GM12878 (cell line): ENCODE measurements around the gene GH1. TPM values are rescaled to one million over a fixed set of nuclear protein-coding genes. Genes with fewer than 3 reads are reported as not detected.

Source experiments
- ATF7 ChIP-seq: fragments of 450-650 bp; IDR thresholded peaks from 2 replicates; pipeline ENCODE4 v1.6.1; 2016; ENCODE audit warnings: low read depth, mild to moderate bottlenecking
- BACH1 ChIP-seq: fragments of 450-650 bp; IDR thresholded peaks from 2 replicates; pipeline ENCODE4 v1.6.1; 2017; ENCODE audit warnings: mild to moderate bottlenecking, borderline replicate concordance
- BCL3 ChIP-seq: IDR thresholded peaks from 2 replicates; pipeline ENCODE4 v1.6.1; 2011; ENCODE audit warnings: borderline replicate concordance, low read depth, mild to moderate bottlenecking, moderate library complexity, low read length; ENCODE audit not compliant: insufficient read depth, poor library complexity, severe bottlenecking
- BHLHE40 ChIP-seq, 2 experiments: fragments of 450-650 bp in 1 of 2; IDR thresholded peaks; 2 replicates each; pipeline ENCODE4 v1.6.1; 2011 to 2017; ENCODE audit warnings: low read depth in 2 of 2, borderline replicate concordance in 1 of 2, improper control_type of control experiment in 1 of 2, low read length in 1 of 2, mild to moderate bottlenecking in 1 of 2
- CHD2 ChIP-seq: IDR thresholded peaks from 2 replicates; pipeline ENCODE4 v1.6.1; 2011; ENCODE audit warnings: low read depth, low read length, improper control_type of control experiment, borderline replicate concordance
- EED ChIP-seq: sonication (generic); IDR thresholded peaks from 2 replicates; pipeline ENCODE4 v1.6.1; 2016; ENCODE audit warnings: antibody characterized with exemption, low read depth
- GATAD2B ChIP-seq: fragments of 450-650 bp; conservative IDR thresholded peaks from 2 replicates; pipeline ENCODE4 v1.6.1; 2017; ENCODE audit warnings: low read depth, mild to moderate bottlenecking, moderate library complexity
- HDGF ChIP-seq: fragments of 450-650 bp; IDR thresholded peaks from 2 replicates; pipeline ENCODE4 v1.6.1; 2016; ENCODE audit warnings: antibody characterized with exemption
- IKZF1 ChIP-seq: fragments of 450-650 bp; conservative IDR thresholded peaks from 2 replicates; pipeline ENCODE4 v1.6.1; 2017; ENCODE audit warnings: antibody characterized with exemption, mild to moderate bottlenecking
- MEF2A ChIP-seq: IDR thresholded peaks from 2 replicates; pipeline ENCODE4 v1.6.1; 2011; ENCODE audit warnings: low read depth, mild to moderate bottlenecking, low read length, moderate library complexity; ENCODE audit not compliant: insufficient read depth
- MEF2B ChIP-seq: fragments of 450-650 bp; IDR thresholded peaks from 2 replicates; pipeline ENCODE4 v1.6.1; 2018; ENCODE audit warnings: mild to moderate bottlenecking, moderate library complexity; ENCODE audit not compliant: partially characterized antibody, poor library complexity, severe bottlenecking
- MLLT1 ChIP-seq: fragments of 450-650 bp; IDR thresholded peaks from 2 replicates; pipeline ENCODE4 v1.6.1; 2016; ENCODE audit warnings: mild to moderate bottlenecking
- MTA2 ChIP-seq: fragments of 450-650 bp; IDR thresholded peaks from 2 replicates; pipeline ENCODE4 v1.6.1; 2016; ENCODE audit warnings: low read depth, mild to moderate bottlenecking, moderate library complexity
- NBN ChIP-seq: fragments of 450-650 bp; IDR thresholded peaks from 2 replicates; pipeline ENCODE4 v1.6.1; 2016
- POU2F2 ChIP-seq: IDR thresholded peaks from 3 replicates; pipeline ENCODE4 v1.6.1; 2011; ENCODE audit warnings: low read depth, mild to moderate bottlenecking, low read length, borderline replicate concordance
- SIX5 ChIP-seq: IDR thresholded peaks from 2 replicates; pipeline ENCODE4 v1.6.1; 2011; ENCODE audit warnings: mild to moderate bottlenecking, low read depth, low read length, moderate library complexity; ENCODE audit not compliant: severe bottlenecking
- SPI1 ChIP-seq: IDR thresholded peaks from 2 replicates; pipeline ENCODE4 v1.6.1; 2011; ENCODE audit warnings: low read depth, mild to moderate bottlenecking, low read length, moderate library complexity, borderline replicate concordance; ENCODE audit not compliant: insufficient read depth
- STAT1 ChIP-seq: fragments of 450-650 bp; conservative IDR thresholded peaks from 2 replicates; pipeline ENCODE4 v1.6.1; 2014; ENCODE audit warnings: antibody characterized with exemption, mild to moderate bottlenecking
- STAT3 ChIP-seq: IDR thresholded peaks from 2 replicates; pipeline ENCODE4 v1.6.1; 2011; ENCODE audit warnings: low read depth, low read length, improper control_type of control experiment
- polyA plus RNA-seq, 11 experiments: library from polyadenylated mRNA; depleted of rRNA in 4 of 11; unstranded in 6 of 11; stranded (reverse) in 5 of 11; fragments of >200 nt; fragmentation: Nextera tagmentation in 4 of 11; fragmentation: Illumina TruSeq in 1 of 11; extraction: Ambion mirVana in 4 of 11; extraction: Trizol in 1 of 11; gene quantifications; 1 replicate in 1 of 11; 2 replicates in 10 of 11; pipeline versions ENCODE4 v1.2.1 to v1.2.3, GENCODE V29; 2011 to 2016; ENCODE audit warnings: inconsistent platforms in 2 of 11, missing spikeins in 2 of 11, low read depth in 1 of 11
- total RNA-seq, 4 experiments: library from RNA; depleted of rRNA in 3 of 4; stranded (reverse); fragments of >200 nt in 3 of 4; fragmentation: Illumina TruSeq in 1 of 4; extraction: Trizol in 1 of 4; gene quantifications; 2 replicates each; pipeline versions ENCODE4 v1.2.1 to v1.2.3, GENCODE V29; 2013 to 2021
- TF ChIP-seq, protein P1 (sequence below): fragments of 450-650 bp; IDR thresholded peaks from 2 replicates; pipeline ENCODE4 v1.6.1; 2017; ENCODE audit warnings: mild to moderate bottlenecking, low read depth, inconsistent platforms; ENCODE audit not compliant: poor library complexity, severe bottlenecking
- TF ChIP-seq, protein P2 (sequence below): fragments of 150-350 bp; IDR thresholded peaks from 2 replicates; pipeline ENCODE4 v1.6.1; 2014; ENCODE audit warnings: mild to moderate bottlenecking, low read depth, low read length
- TF ChIP-seq, protein P3 (sequence below): fragments of 450-650 bp; IDR thresholded peaks from 2 replicates; pipeline ENCODE4 v1.6.1; 2016; ENCODE audit warnings: mild to moderate bottlenecking

The GH1 gene
- total and polyA plus RNA-seq, 10 of the 15 experiments (the other 5 are each of a cell fraction or from before 2014, with no cell fraction given) = 0.13 to 0.42 TPM; not detected in 8

GRCh38 chr17:63954402-63955063, 35.9 kb upstream of the GH1 start (continued):
- TF ChIP-seq NBN (0 out of 2 replicates have a peak, but pooled peaks have one; percentile 61), MEF2A (0 out of 2 replicates have a peak, but pooled peaks have one; percentile 16), HDGF (peak; percentile 37; the same call in 1 of the 2 replicates), EED (0 out of 2 replicates have a peak, but pooled peaks have one; percentile 27), MLLT1 (0 out of 2 replicates have a peak, but pooled peaks have one; percentile 31), BCL3 (no peak), BHLHE40 (IDR thresholded peaks at IDR 0.05; ENCODE audit: borderline replicate concordance in 1 of 2, low read depth in 2 of 2, low read length in 1 of 2) (peak; percentile 18 to 31; a peak in 2 of 4 replicates), MEF2B (peak; percentile 90), GATAD2B (peak; percentile 30; the same call in 1 of the 2 replicates), SIX5 (no peak), ATF7 (peak; percentile 47; the same call in 1 of the 2 replicates), SPI1 (peak; percentile 86), STAT1 (no peak), POU2F2 (no peak), STAT3 (no peak), MTA2 (peak; percentile 40; the same call in 1 of the 2 replicates), BACH1 (no peak), CHD2 (peak; percentile 57; the same call in 1 of the 2 replicates), IKZF1 (peak; percentile 10)
- TF ChIP-seq, protein P1, sequence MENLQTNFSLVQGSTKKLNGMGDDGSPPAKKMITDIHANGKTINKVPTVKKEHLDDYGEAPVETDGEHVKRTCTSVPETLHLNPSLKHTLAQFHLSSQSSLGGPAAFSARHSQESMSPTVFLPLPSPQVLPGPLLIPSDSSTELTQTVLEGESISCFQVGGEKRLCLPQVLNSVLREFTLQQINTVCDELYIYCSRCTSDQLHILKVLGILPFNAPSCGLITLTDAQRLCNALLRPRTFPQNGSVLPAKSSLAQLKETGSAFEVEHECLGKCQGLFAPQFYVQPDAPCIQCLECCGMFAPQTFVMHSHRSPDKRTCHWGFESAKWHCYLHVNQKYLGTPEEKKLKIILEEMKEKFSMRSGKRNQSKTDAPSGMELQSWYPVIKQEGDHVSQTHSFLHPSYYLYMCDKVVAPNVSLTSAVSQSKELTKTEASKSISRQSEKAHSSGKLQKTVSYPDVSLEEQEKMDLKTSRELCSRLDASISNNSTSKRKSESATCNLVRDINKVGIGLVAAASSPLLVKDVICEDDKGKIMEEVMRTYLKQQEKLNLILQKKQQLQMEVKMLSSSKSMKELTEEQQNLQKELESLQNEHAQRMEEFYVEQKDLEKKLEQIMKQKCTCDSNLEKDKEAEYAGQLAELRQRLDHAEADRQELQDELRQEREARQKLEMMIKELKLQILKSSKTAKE = no peak
- TF ChIP-seq, protein P2, sequence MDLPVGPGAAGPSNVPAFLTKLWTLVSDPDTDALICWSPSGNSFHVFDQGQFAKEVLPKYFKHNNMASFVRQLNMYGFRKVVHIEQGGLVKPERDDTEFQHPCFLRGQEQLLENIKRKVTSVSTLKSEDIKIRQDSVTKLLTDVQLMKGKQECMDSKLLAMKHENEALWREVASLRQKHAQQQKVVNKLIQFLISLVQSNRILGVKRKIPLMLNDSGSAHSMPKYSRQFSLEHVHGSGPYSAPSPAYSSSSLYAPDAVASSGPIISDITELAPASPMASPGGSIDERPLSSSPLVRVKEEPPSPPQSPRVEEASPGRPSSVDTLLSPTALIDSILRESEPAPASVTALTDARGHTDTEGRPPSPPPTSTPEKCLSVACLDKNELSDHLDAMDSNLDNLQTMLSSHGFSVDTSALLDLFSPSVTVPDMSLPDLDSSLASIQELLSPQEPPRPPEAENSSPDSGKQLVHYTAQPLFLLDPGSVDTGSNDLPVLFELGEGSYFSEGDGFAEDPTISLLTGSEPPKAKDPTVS = no peak
- TF ChIP-seq, protein P3, sequence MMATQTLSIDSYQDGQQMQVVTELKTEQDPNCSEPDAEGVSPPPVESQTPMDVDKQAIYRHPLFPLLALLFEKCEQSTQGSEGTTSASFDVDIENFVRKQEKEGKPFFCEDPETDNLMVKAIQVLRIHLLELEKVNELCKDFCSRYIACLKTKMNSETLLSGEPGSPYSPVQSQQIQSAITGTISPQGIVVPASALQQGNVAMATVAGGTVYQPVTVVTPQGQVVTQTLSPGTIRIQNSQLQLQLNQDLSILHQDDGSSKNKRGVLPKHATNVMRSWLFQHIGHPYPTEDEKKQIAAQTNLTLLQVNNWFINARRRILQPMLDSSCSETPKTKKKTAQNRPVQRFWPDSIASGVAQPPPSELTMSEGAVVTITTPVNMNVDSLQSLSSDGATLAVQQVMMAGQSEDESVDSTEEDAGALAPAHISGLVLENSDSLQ = peak; percentile 38; the same call in 1 of the 2 replicates
